HCEC 1CT (cell line): ENCODE measurements around the gene FBXO9.

Experiments used
- DNase-seq: peaks from one replicate; pipeline ENCODE4 v3.0.0-alpha.2; 2017

FBXO9 gene

DNA sequence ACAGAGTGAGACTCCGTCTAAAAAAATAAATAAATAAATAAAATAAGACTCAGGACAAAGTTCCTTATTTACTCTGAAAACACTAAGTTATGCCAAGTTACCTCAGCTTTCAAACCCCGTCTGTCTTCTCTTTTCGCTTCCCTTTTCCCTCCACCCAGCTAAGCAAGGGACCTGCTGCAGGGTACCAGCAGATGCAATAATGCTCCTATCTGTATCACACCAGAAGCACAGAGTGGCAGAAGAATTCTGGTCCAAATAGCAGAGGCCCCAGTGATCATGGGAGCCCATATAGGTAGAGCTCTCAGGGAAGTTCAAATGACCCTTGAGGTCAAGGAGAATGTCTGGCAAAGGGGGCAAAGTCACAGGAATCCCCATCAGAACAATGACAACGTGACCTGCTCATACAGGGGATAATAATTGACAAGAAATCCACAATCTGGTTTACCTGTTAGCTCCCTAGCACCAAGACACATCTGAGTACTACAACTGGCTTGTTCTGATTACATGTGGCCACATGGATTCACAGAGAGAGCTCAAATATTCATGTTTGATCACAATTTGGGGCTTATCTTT is 74.7 kb downstream of the FBXO9 start:
- DNase-seq, result no peak

DNA sequence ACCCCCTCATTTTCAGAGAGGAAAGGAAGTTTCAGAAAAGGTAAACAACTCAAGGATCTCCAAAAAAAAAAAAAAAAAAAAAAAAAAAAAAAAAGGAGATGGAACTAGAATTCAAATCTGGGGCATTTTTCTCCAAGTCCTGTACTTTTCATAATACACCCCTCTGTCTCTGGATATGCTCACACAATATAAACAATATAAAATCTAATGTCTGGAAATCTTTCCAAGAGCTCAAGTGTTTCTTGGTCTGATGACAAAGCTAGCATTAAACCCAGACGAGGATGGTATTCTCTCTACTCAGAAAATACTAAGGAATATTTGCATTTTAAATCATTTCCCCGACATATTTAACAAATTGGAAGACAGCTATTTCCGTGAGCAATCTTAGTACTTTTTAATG is 77.6 kb downstream of the FBXO9 start:
- no peak for DNase-seq

DNA sequence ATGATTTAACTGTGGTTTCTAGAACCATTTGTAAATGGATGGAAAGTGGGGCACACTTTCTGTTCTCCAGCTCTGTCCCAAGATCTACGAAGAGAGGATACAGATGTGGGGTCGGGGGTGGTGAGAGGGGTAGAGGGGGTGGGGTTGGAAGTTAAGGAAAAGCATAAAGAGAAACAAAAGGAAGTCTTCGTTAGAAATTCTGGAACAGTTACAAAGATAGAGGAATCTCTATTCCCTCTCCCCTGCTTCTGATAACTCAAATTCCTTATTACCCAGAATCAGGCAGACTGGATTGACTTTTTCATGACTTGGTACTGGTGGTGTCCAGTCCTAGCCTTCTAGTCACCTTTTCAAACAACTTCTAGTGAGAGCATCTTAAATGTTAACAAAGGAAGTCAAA is 78.5 kb downstream of the FBXO9 start:
- DNase-seq, result no peak

GRCh38 chr6:53144802-53145201 is 79.6 kb downstream of the FBXO9 start:
- no peak for DNase-seq

DNA sequence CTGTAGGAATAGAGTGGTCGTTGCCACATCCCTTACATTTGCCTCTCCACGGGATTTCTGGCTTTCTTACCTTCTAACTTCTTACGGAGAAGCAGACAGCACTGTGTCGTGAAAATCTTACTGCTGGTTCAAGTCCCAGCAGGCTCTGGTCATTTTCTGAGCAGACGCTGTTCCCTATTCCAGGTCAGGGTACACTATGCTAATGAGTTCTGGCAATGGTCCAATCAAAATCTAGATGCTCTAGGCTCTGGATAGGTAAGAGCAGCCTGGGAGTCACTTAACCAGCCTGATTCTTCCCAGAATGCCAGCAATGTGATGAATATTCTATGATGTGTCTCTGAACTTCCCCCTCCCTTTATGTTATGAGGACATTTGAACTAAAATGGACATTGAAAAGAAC is 83.5 kb downstream of the FBXO9 start, which contains the start of gene GCM1:
TSS of gene GCM1 (minus strand) at position 158 of the 400 bp plus-strand sequence. CDS start 3,209 bp downstream, outside the sequence.
- no peak for DNase-seq
